A549 (cell line): Measurements from ENCODE around the gene MBP. TPM values are rescaled to one million over a fixed set of nuclear protein-coding genes. Genes with fewer than 3 reads are reported as not detected.

Source experiments
- ATAC-seq, 2 experiments: fragments of 200-7000 bp in 1 of 2; fragments of >200 bp in 1 of 2; cut with Nextera tagmentation in 1 of 2; cut with Tn5 transposase in 1 of 2; 3 replicates each; pipeline versions ENCODE4 v1.8.0 to v1.9.1; 2018 to 2020; ENCODE audit warnings: mild to moderate bottlenecking in 1 of 2, moderate library complexity in 1 of 2
- CTCF ChIA-PET: fragments of 300-600 bp; sonication (Branson Sonifier 250); formaldehyde crosslinking; extraction: SDS; loops from one replicate; lab custom pipeline; 2021; ENCODE audit warnings: antibody characterized with exemption, inconsistent platforms; lab: Yijun Ruan, JAX
- POLR2A ChIA-PET: fragments of 350-600 bp; formaldehyde crosslinking; extraction: SDS; loops from one replicate; lab custom pipeline; 2021; ENCODE audit warnings: antibody characterized with exemption, inconsistent platforms; lab: Yijun Ruan, JAX
- DNase-seq, 2 experiments: peaks; one replicate each; pipeline versions ENCODE4 v3.0.0 to v3.0.0-alpha.2; 2011 to 2016; ENCODE audit warnings: low read depth in 1 of 2, low spot score in 1 of 2
- FAIRE-seq: peaks from 2 replicates; lab custom pipeline; 2011; peaks lifted over from hg19 to GRCh38; lab: Jason Lieb, UNC
- H3K27ac ChIP-seq, 2 experiments: fragments of >200 bp; sonication (Bioruptor Twin); formaldehyde crosslinking; 3 replicates each; pipeline ENCODE4 v1.5.1; 2016 to 2017
- H3K4me1 ChIP-seq: fragments of >200 bp; sonication (Bioruptor Twin); formaldehyde crosslinking; 3 replicates; pipeline ENCODE4 v1.6.1; 2016
- H3K4me2 ChIP-seq: fragments of >200 bp; sonication (Bioruptor Twin); formaldehyde crosslinking; 3 replicates; pipeline ENCODE4 v1.6.1; 2016
- H3K4me3 ChIP-seq: fragments of >200 bp; sonication (Bioruptor Twin); formaldehyde crosslinking; 3 replicates; pipeline ENCODE4 v1.5.1; 2016
- H3K9me3 ChIP-seq: fragments of >200 bp; sonication (Bioruptor Twin); formaldehyde crosslinking; 3 replicates; pipeline ENCODE4 v1.6.1; 2016
- ATOH8 ChIP-seq: fragments of 250-450 bp; sonication (Bioruptor Pico); IDR thresholded peaks from 2 replicates; pipeline ENCODE4 v1.5.0; 2020; ENCODE audit warnings: low read depth, mild to moderate bottlenecking, moderate library complexity
- CBX2 ChIP-seq: fragments of 200-600 bp; sonication (generic); IDR thresholded peaks from 2 replicates; pipeline ENCODE4 v1.6.1; 2016; ENCODE audit warnings: low read depth, mild to moderate bottlenecking, borderline replicate concordance
- CBX8 ChIP-seq: fragments of 200-600 bp; sonication (generic); IDR thresholded peaks from 2 replicates; pipeline ENCODE4 v1.6.1; 2016
- CEBPB ChIP-seq, 2 experiments: fragments of >200 bp in 1 of 2; sonication (Bioruptor Twin) in 1 of 2; formaldehyde crosslinking in 1 of 2; IDR thresholded peaks; 2 replicates each; pipeline ENCODE4 v1.6.1; 2012 to 2016
- E2F6 ChIP-seq: IDR thresholded peaks from 2 replicates; pipeline ENCODE4 v1.6.1; 2012; ENCODE audit warnings: low read depth, borderline replicate concordance
- ELK1 ChIP-seq: fragments of 150-350 bp; IDR thresholded peaks from 2 replicates; pipeline ENCODE4 v1.6.1; 2014; ENCODE audit warnings: low read depth, mild to moderate bottlenecking, low read length
- EP300 ChIP-seq, 2 experiments: fragments of >200 bp; sonication (Bioruptor Twin); formaldehyde crosslinking; IDR thresholded peaks; 2 replicates in 1 of 2; 3 replicates in 1 of 2; pipeline ENCODE4 v1.6.1; 2016 to 2017
- ESRRA ChIP-seq: fragments of 150-350 bp; IDR thresholded peaks from 2 replicates; pipeline ENCODE4 v1.6.1; 2014; ENCODE audit warnings: mild to moderate bottlenecking, low read length, borderline replicate concordance
- FOSB ChIP-seq: fragments of 250-450 bp; sonication (Bioruptor Pico); IDR thresholded peaks from 2 replicates; pipeline ENCODE4 v1.5.0; 2020; ENCODE audit warnings: mild to moderate bottlenecking, moderate library complexity
- JUN ChIP-seq, 2 experiments: fragments of >200 bp; sonication (Bioruptor Twin); formaldehyde crosslinking; IDR thresholded peaks; 2 replicates in 1 of 2; 3 replicates in 1 of 2; pipeline ENCODE4 v1.6.1; 2016 to 2017
- KDM5A ChIP-seq: fragments of 200-600 bp; sonication (generic); IDR thresholded peaks from 2 replicates; pipeline ENCODE4 v1.6.1; 2016; ENCODE audit warnings: antibody characterized with exemption, mild to moderate bottlenecking
- MAZ ChIP-seq: fragments of 150-350 bp; IDR thresholded peaks from 2 replicates; pipeline ENCODE4 v1.6.1; 2014; ENCODE audit warnings: antibody characterized with exemption, low read depth, low read length, borderline replicate concordance
- MYC ChIP-seq: IDR thresholded peaks from 2 replicates; pipeline ENCODE4 v1.6.1; 2012; ENCODE audit warnings: mild to moderate bottlenecking, inconsistent platforms, low read length, improper control_type of control experiment, borderline replicate concordance
- NPAS2 ChIP-seq: fragments of 250-450 bp; sonication (Bioruptor Pico); IDR thresholded peaks from 2 replicates; pipeline ENCODE4 v1.8.0; 2022; ENCODE audit warnings: mild to moderate bottlenecking, moderate library complexity, borderline replicate concordance
- NR3C1 ChIP-seq: fragments of >200 bp; sonication (Bioruptor Twin); formaldehyde crosslinking; IDR thresholded peaks from 3 replicates; pipeline ENCODE4 v1.6.1; 2017
- PHF8 ChIP-seq: fragments of 200-600 bp; sonication (generic); IDR thresholded peaks from 2 replicates; pipeline ENCODE4 v1.6.1; 2016; ENCODE audit warnings: low read depth, mild to moderate bottlenecking, antibody characterized with exemption, moderate library complexity, borderline replicate concordance
- POLR2A ChIP-seq: IDR thresholded peaks from 2 replicates; pipeline ENCODE4 v1.6.1; 2012; ENCODE audit warnings: mild to moderate bottlenecking, low read length
- RARB ChIP-seq: fragments of 250-450 bp; sonication (Bioruptor Pico); IDR thresholded peaks from 2 replicates; pipeline ENCODE4 v1.8.0; 2021; ENCODE audit warnings: mild to moderate bottlenecking, moderate library complexity
- RCOR1 ChIP-seq: fragments of 150-350 bp; IDR thresholded peaks from 2 replicates; pipeline ENCODE4 v1.6.1; 2014; ENCODE audit warnings: antibody characterized with exemption, low read length, low read depth
- REST ChIP-seq: fragments of 200-600 bp; sonication (generic); IDR thresholded peaks from 2 replicates; pipeline ENCODE4 v1.6.1; 2016; ENCODE audit warnings: antibody characterized with exemption, mild to moderate bottlenecking, moderate library complexity
- SREBF2 ChIP-seq: fragments of 450-650 bp; IDR thresholded peaks from 2 replicates; pipeline ENCODE4 v1.6.1; 2014; ENCODE audit warnings: mild to moderate bottlenecking, moderate library complexity
- USF2 ChIP-seq: fragments of 450-650 bp; IDR thresholded peaks from 2 replicates; pipeline ENCODE4 v1.6.1; 2014; ENCODE audit warnings: antibody characterized with exemption
- WGBS: methylation state at CpG from one replicate; pipeline ENCODE4 v1.1.6; 2017; ENCODE audit errors: missing lambda C conversion rate; 5-methylcytosine and 5-hydroxymethylcytosine counted together
- polyA plus RNA-seq, 4 experiments: library from polyadenylated mRNA; depleted of rRNA in 3 of 4; stranded (reverse); fragments of >200 nt; fragmentation: RNase III in 1 of 4; extraction: RNeasy Plus Mini Kit Qiagen cat#74134 plus additional on column Dnase treatment in 1 of 4; gene quantifications; 2 replicates in 3 of 4; 3 replicates in 1 of 4; pipeline ENCODE4 v1.2.3, GENCODE V29; 2011 to 2017

MBP gene
- polyA plus RNA-seq, 2 of the 4 experiments (the other 2 are of a cell fraction): 8.6 to 33.1 TPM

GRCh38 chr18:77147418-77147852 is 14.9 kb upstream of the MBP start:
- Histone ChIP-seq H3K4me1 (no peaks in the 10 kb centered on the region), H3K4me3 (no peak overlapping the region), H3K27ac (no peak overlapping the region), H3K4me2 (no peak overlapping the region), H3K9me3 (peaks cover 7% of the 10 kb centered on the region; the same call in 1 of the 3 replicates)
- ATAC-seq (no peak), FAIRE-seq (no peak), DNase-seq (no peak)
- TF ChIP-seq CBX8 (no peak), NR3C1 (no peak), CBX2 (no peak), REST (no peak), ATOH8 (CRISPR knock-in tag) (no peak), CEBPB (IDR thresholded peaks at IDR 0.05) (no peak), ELK1 (no peak), MYC (no peak), NPAS2 (CRISPR knock-in tag) (no peak), RARB (CRISPR knock-in tag) (no peak), ESRRA (no peak), RCOR1 (no peak), PHF8 (no peak)
- ChIA-PET CTCF (interaction anchor here (0.7 kb wide), 1 partner anchor 70 kb away, joined by 3 read pairs; no protein-coding TSS in a partner anchor), POLR2A (no interaction called here)
- 87% methylated on average over 3 of the region's 3 CpGs for WGBS

GRCh38 chr18:77146249-77147080 is 13.9 kb upstream of the MBP start:
- no peak overlapping the region for H3K4me2 ChIP-seq
- ATAC-seq: no peak
- POLR2A ChIA-PET: no interaction called here
- CTCF ChIA-PET: no interaction called here
- TF ChIP-seq EP300 (IDR thresholded peaks at IDR 0.05) (no peak), POLR2A (no peak), MYC (no peak), KDM5A (no peak), JUN (IDR thresholded peaks at IDR 0.05) (no peak), PHF8 (no peak), USF2 (no peak), REST (no peak), MAZ (no peak), E2F6 (no peak), FOSB (CRISPR knock-in tag) (no peak), SREBF2 (no peak)
- TF ChIP-seq, all 56 proteins: peak for 0
- no peak overlapping the region for H3K4me3 ChIP-seq
- DNase-seq (no peak), FAIRE-seq (no peak)
- no peaks in the 10 kb centered on the region for H3K4me1 ChIP-seq
- 62% methylated on average over 15 of the region's 16 CpGs for WGBS
- no peak overlapping the region for H3K27ac ChIP-seq
- H3K9me3 ChIP-seq: peaks cover 7% of the 10 kb centered on the region; the same call in 1 of the 3 replicates
